ENCODE data around the gene SUPT5H. TPM values are rescaled to one million over a fixed set of nuclear protein-coding genes. Genes with fewer than 3 reads are reported as not detected.
A peak's percentile ranks its signal among the peaks of the same experiment; 100 is the strongest.

The SUPT5H gene
- total and polyA plus RNA-seq, 2 of the 13 experiments (the other 11 are each of a cell fraction or from before 2014, with no cell fraction given) = 48.2 to 51.7 TPM

DNA sequence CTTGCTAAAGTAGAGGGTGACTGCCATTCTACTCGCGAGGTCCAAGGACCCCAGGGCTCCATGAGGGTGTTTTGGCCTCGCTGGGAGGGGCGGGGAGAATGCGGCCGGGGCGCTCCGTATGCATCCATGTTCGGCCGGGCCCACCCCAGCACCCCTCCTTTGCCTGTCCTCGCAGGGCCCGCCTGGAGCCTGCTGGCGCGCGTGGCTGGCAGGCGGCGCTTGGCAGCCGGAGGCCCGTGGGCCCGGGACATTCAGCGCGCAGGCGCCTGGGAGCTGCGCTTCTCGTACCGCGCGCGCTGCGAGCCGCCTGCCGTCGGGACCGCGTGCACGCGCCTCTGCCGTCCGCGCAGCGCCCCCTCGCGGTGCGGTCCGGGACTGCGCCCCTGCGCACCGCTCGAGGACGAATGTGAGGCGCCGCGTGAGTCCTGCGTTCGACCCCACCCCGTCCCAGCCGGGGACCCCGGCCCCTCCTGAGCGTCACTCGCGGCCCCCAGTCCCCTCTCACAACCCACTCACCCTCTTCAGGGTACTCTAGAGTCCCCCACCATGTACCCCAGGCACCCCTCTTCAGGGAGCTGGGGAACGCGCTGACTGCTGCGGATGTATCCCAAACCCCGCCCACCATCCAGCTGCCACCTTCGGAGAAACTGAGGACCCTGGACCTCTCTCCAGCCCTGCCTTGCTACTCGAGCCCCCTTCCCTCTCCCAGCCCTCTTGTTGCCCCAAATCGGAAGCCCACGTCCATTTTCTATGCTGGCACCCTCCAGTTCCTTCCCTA is 57.4 kb downstream of the SUPT5H start (continued):
- no peak for TF ChIP-seq PRPF4 (IDR thresholded peaks at IDR 0.05; ENCODE audit: low read depth, low read length, poor library complexity, severe bottlenecking)
- TF ChIP-seq, protein P1, sequence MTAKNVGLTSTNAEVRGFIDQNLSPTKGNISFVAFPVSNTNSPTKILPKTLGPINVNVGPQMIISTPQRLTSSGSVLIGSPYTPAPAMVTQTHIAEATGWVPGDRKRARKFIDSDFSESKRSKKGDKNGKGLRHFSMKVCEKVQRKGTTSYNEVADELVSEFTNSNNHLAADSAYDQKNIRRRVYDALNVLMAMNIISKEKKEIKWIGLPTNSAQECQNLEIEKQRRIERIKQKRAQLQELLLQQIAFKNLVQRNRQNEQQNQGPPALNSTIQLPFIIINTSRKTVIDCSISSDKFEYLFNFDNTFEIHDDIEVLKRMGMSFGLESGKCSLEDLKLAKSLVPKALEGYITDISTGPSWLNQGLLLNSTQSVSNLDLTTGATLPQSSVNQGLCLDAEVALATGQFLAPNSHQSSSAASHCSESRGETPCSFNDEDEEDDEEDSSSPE (CRISPR knock-in tag; IDR thresholded peaks at IDR 0.05) = peak; percentile 91
- TF ChIP-seq, protein P2, sequence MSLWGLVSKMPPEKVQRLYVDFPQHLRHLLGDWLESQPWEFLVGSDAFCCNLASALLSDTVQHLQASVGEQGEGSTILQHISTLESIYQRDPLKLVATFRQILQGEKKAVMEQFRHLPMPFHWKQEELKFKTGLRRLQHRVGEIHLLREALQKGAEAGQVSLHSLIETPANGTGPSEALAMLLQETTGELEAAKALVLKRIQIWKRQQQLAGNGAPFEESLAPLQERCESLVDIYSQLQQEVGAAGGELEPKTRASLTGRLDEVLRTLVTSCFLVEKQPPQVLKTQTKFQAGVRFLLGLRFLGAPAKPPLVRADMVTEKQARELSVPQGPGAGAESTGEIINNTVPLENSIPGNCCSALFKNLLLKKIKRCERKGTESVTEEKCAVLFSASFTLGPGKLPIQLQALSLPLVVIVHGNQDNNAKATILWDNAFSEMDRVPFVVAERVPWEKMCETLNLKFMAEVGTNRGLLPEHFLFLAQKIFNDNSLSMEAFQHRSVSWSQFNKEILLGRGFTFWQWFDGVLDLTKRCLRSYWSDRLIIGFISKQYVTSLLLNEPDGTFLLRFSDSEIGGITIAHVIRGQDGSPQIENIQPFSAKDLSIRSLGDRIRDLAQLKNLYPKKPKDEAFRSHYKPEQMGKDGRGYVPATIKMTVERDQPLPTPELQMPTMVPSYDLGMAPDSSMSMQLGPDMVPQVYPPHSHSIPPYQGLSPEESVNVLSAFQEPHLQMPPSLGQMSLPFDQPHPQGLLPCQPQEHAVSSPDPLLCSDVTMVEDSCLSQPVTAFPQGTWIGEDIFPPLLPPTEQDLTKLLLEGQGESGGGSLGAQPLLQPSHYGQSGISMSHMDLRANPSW (CRISPR knock-in tag; IDR thresholded peaks at IDR 0.05; ENCODE audit: borderline replicate concordance) = no peak
- 0 out of 2 replicates have a peak, but pooled peaks have one; percentile 40 for TF ChIP-seq GTF3A (CRISPR knock-in tag; conservative IDR thresholded peaks at IDR 0.05)
- TF ChIP-seq, protein P3, sequence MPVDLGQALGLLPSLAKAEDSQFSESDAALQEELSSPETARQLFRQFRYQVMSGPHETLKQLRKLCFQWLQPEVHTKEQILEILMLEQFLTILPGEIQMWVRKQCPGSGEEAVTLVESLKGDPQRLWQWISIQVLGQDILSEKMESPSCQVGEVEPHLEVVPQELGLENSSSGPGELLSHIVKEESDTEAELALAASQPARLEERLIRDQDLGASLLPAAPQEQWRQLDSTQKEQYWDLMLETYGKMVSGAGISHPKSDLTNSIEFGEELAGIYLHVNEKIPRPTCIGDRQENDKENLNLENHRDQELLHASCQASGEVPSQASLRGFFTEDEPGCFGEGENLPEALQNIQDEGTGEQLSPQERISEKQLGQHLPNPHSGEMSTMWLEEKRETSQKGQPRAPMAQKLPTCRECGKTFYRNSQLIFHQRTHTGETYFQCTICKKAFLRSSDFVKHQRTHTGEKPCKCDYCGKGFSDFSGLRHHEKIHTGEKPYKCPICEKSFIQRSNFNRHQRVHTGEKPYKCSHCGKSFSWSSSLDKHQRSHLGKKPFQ (CRISPR knock-in tag; IDR thresholded peaks at IDR 0.05; ENCODE audit: insufficient replicate concordance) = no peak
- TF ChIP-seq, protein P4, sequence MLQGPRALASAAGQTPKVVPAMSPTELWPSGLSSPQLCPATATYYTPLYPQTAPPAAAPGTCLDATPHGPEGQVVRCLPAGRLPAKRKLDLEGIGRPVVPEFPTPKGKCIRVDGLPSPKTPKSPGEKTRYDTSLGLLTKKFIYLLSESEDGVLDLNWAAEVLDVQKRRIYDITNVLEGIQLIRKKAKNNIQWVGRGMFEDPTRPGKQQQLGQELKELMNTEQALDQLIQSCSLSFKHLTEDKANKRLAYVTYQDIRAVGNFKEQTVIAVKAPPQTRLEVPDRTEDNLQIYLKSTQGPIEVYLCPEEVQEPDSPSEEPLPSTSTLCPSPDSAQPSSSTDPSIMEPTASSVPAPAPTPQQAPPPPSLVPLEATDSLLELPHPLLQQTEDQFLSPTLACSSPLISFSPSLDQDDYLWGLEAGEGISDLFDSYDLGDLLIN (CRISPR knock-in tag; IDR thresholded peaks at IDR 0.05; ENCODE audit: borderline replicate concordance) = peak; percentile 61; the same call in 1 of the 2 replicates
- TF ChIP-seq ZNF205 (CRISPR knock-in tag; IDR thresholded peaks at IDR 0.05) = peak; percentile 60; the same call in 1 of the 2 replicates
- TF ChIP-seq, protein P5, sequence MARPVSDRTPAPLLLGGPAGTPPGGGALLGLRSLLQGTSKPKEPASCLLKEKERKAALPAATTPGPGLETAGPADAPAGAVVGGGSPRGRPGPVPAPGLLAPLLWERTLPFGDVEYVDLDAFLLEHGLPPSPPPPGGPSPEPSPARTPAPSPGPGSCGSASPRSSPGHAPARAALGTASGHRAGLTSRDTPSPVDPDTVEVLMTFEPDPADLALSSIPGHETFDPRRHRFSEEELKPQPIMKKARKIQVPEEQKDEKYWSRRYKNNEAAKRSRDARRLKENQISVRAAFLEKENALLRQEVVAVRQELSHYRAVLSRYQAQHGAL (CRISPR knock-in tag; IDR thresholded peaks at IDR 0.05; ENCODE audit: not compliant biosample characterization) = peak; percentile 97
- TF ChIP-seq, protein P6, sequence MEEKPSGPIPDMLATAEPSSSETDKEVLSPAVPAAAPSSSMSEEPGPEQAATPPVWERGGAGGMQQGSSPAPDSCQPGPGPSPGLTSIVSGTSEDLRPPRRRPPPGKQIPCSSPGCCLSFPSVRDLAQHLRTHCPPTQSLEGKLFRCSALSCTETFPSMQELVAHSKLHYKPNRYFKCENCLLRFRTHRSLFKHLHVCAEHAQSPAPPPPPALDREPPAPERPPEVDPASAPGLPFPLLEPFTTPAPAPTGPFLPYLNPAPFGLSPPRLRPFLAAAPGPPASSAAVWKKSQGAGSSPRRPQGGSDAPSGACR (CRISPR knock-in tag; IDR thresholded peaks at IDR 0.05) = no peak
- TF ChIP-seq ZFP62 (CRISPR knock-in tag; IDR thresholded peaks at IDR 0.05) = no peak
- TF ChIP-seq CENPX (CRISPR knock-in tag; IDR thresholded peaks at IDR 0.05) = no peak
- TF ChIP-seq MIER3 (CRISPR knock-in tag; IDR thresholded peaks at IDR 0.05; ENCODE audit: borderline replicate concordance) = no peak
- TF ChIP-seq, protein P7, sequence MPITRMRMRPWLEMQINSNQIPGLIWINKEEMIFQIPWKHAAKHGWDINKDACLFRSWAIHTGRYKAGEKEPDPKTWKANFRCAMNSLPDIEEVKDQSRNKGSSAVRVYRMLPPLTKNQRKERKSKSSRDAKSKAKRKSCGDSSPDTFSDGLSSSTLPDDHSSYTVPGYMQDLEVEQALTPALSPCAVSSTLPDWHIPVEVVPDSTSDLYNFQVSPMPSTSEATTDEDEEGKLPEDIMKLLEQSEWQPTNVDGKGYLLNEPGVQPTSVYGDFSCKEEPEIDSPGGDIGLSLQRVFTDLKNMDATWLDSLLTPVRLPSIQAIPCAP (CRISPR knock-in tag; IDR thresholded peaks at IDR 0.05; ENCODE audit: low read depth) = peak; percentile 94
- peak; percentile 95 for TF ChIP-seq REXO4 (CRISPR knock-in tag; IDR thresholded peaks at IDR 0.05; ENCODE audit: borderline replicate concordance)
- peak; percentile 100 for TF ChIP-seq ZMAT3 (CRISPR knock-in tag; conservative IDR thresholded peaks at IDR 0.05)
- TF ChIP-seq CBX5 (CRISPR knock-in tag; IDR thresholded peaks at IDR 0.05; ENCODE audit: borderline replicate concordance) = peak; percentile 86
- no peak for TF ChIP-seq ZNF788 (CRISPR knock-in tag; IDR thresholded peaks at IDR 0.05; ENCODE audit: borderline replicate concordance)
- peak; percentile 98 for TF ChIP-seq SMYD3 (CRISPR knock-in tag; IDR thresholded peaks at IDR 0.05)
- peak; percentile 77; the same call in 1 of the 2 replicates for TF ChIP-seq ZNF75D (CRISPR knock-in tag; IDR thresholded peaks at IDR 0.05; ENCODE audit: borderline replicate concordance)
